Measurements from ENCODE around the gene CTBP1. TPM values are rescaled to one million over a fixed set of nuclear protein-coding genes. Genes with fewer than 3 reads are reported as not detected.
A peak's percentile ranks its signal among the peaks of the same experiment; 100 is the strongest.

Gene CTBP1
- total and polyA plus RNA-seq, 2 of the 8 experiments (the other 6 are each of a cell fraction or from before 2014, with no cell fraction given) = 128 to 185 TPM

- FAIRE-seq = no peak
- H2BK12ac ChIP-seq (ENCODE audit: low read depth, low read length) = peak overlapping the region; percentile 71; the same call in 1 of the 2 replicates
- H4K8ac ChIP-seq (ENCODE audit: extremely low read depth, insufficient read depth, low read length) = peak overlapping the region; percentile 11
- no peak for DNase-seq (ENCODE audit: low read depth in 1 of 2, low spot score in 2 of 2)
- no peak overlapping the region for H3K18ac ChIP-seq (ENCODE audit: extremely low read depth, low read length)
- peak overlapping the region; percentile 80 for H4K91ac ChIP-seq (replicated peaks; ENCODE audit: insufficient read length, low read length)
- H3K27ac ChIP-seq (ENCODE audit: low read depth, low read length) = no peak overlapping the region; the same call in 1 of the 2 replicates
- H2BK15ac ChIP-seq (ENCODE audit: low read length) = no peak overlapping the region
- H2AK5ac ChIP-seq (ENCODE audit: low read depth, low read length) = peak overlapping the region; percentile 82; the same call in 1 of the 2 replicates
- H2BK20ac ChIP-seq (ENCODE audit: low read length) = no peak overlapping the region
- ChIA-PET POLR2A (ENCODE audit: partially characterized antibody) (interaction anchor here (0.6 to 1.0 kb wide), 2 partner anchors 51 to 55 kb away, joined by 3 to 4 read pairs; partner anchors contain the start of gene UVSSA), CTCF (ENCODE audit: partially characterized antibody) (interaction anchor here (1.0 to 1.1 kb wide), 2 partner anchors 22 to 58 kb away, joined by 3 to 4 read pairs; no protein-coding TSS in a partner anchor)
- no peak overlapping the region for H3K14ac ChIP-seq (ENCODE audit: insufficient read length)
- H3K4me3 ChIP-seq (ENCODE audit: extremely low read depth in 1 of 4, insufficient read depth in 2 of 4, low read depth in 3 of 4, low read length in 4 of 4) = no peak overlapping the region
- peaks cover 35% of the 10 kb centered on the region for H3K79me1 ChIP-seq (ENCODE audit: low read depth, low read length)
- H3K79me2 ChIP-seq (ENCODE audit: control insufficient read depth in 1 of 2, insufficient read depth in 2 of 2, low read length in 2 of 2) = peaks cover 29 to 96% of the 10 kb centered on the region in 2 experiments
- no peaks in the 10 kb centered on the region for H3K9me3 ChIP-seq (ENCODE audit: insufficient read depth in 2 of 2, low read depth in 1 of 2, low read length in 1 of 2)
- peaks cover 1% of the 10 kb centered on the region; the same call in 1 of the 2 replicates for H3K23me2 ChIP-seq (ENCODE audit: low read depth, low read length)
- TF ChIP-seq CTBP2 (IDR thresholded peaks at IDR 0.05; ENCODE audit: borderline replicate concordance, insufficient read depth, insufficient read length, low read length) = no peak
- H2BK5ac ChIP-seq (ENCODE audit: low read depth, low read length) = peak overlapping the region; percentile 63; the same call in 1 of the 2 replicates
- no peaks in the 10 kb centered on the region for H3K27me3 ChIP-seq (replicated peaks in 1 of 4; ENCODE audit: control insufficient read depth in 3 of 4, extremely low read depth in 1 of 4, insufficient read depth in 3 of 4, low read length in 3 of 4)
- peaks cover 2 to 24% (median 3%) of the 10 kb centered on the region in 4 experiments; a peak in 6 of 8 replicates for H3K36me3 ChIP-seq (ENCODE audit: control insufficient read depth in 2 of 4, insufficient read depth in 4 of 4, low read length in 3 of 4)
- no peak overlapping the region for H3K4ac ChIP-seq (replicated peaks; ENCODE audit: insufficient read length, low read depth, low read length)
- no peak overlapping the region for H3K56ac ChIP-seq (replicated peaks; ENCODE audit: insufficient read length, low read depth, low read length)
- no peak overlapping the region for H2AFZ ChIP-seq (ENCODE audit: low read length)
- no peak overlapping the region for H3K23ac ChIP-seq (ENCODE audit: insufficient read length)
- H3K4me1 ChIP-seq (replicated peaks in 1 of 4; ENCODE audit: control insufficient read depth in 3 of 4, insufficient read depth in 4 of 4, low read length in 3 of 4) = peaks cover 3 to 30% (median 13%) of the 10 kb centered on the region in 4 experiments
- 87% methylated on average over 16 of the region's 18 CpGs; no CpG with 5 or more reads in 1 of the 2 experiments for WGBS, 2 experiments (ENCODE audit: extremely low coverage in 1 of 2, insufficient coverage in 1 of 2, insufficient read length in 1 of 2, insufficient replicate concordance in 2 of 2, low coverage in 1 of 2, low lambda C conversion rate in 2 of 2, missing lambda C conversion rate in 1 of 2)
- peak overlapping the region; percentile 21 for H4K5ac ChIP-seq (ENCODE audit: insufficient read length, low read depth, low read length)
- H3K9ac ChIP-seq (replicated peaks in 1 of 4; ENCODE audit: extremely low read depth in 1 of 4, low read depth in 3 of 4, low read length in 3 of 4) = no peak overlapping the region
- peaks cover 39 to 44% of the 10 kb centered on the region in 2 experiments for H4K20me1 ChIP-seq (replicated peaks in 1 of 2; ENCODE audit: control insufficient read depth in 1 of 2, insufficient read depth in 2 of 2, low read length in 2 of 2)
- H3K4me2 ChIP-seq (ENCODE audit: insufficient read depth in 1 of 2, low read depth in 2 of 2, low read length in 2 of 2) = no peak overlapping the region; a peak in 1 of 4 replicates
- H2BK120ac ChIP-seq (replicated peaks; ENCODE audit: low read depth, low read length) = no peak overlapping the region
Measured at GRCh38 chr4:1296324-1297022, 47.5 kb upstream of the CTBP1 start.
